Measurements from ENCODE around the gene LRRC8D.

DNA sequence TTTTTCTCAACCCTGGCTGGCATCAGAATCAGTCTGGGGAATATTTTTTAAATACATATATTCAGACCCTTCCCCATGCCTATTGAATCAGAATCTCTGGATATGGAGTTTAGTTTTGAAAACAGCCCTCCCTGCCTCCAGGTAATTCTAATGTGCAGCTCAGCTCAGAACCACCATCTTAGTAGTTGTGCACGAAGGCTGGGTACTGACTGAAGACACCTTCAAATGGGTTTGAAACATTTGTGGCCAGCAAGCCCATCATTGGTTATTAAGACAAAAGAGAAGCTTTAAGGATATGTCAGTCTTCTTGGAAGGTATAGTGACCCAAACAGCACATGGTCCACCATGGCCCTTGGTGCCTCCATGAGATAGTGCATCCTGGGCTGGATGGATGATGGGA lies 7.1 kb downstream of the LRRC8D start:
- TF ChIP-seq CTCF (IDR thresholded peaks at IDR 0.05) (no peak), POLR2A (IDR thresholded peaks at IDR 0.05) (no peak), EP300 (IDR thresholded peaks at IDR 0.05) (no peak), POLR2AphosphoS5 (IDR thresholded peaks at IDR 0.05) (no peak)
